ELR (cell line): ENCODE data around the gene BRD3.
"Not testable (repeated sequence)": the region's sequence is repeated elsewhere in the genome, so short reads cannot be mapped to it uniquely, and the experiment has no call there.

Source experiments
- DNase-seq: peaks from one replicate; pipeline ENCODE4 v3.0.0-alpha.2; 2015; ENCODE audit warnings: low read depth

The BRD3 gene

GRCh38 chr9:134067904-134068743 lies at the start of gene BRD3:
Gene BRD3, minus strand, starts transcription at chr9:134068026. Its CDS starts 14,549 bp downstream, at chr9:134053477.
- DNase-seq, result peak; percentile 92

- DNase-seq, result no peak
These were observed 44.7 kb upstream of the BRD3 start for GRCh38 chr9:134112561-134112960.

- no peak for DNase-seq
These were observed 43.2 kb upstream of the BRD3 start for GRCh38 chr9:134111064-134111463.

- DNase-seq, result no peak
These were observed 35.7 kb upstream of the BRD3 start for GRCh38 chr9:134103391-134103998.

GRCh38 chr9:134101623-134102149 lies 33.9 kb upstream of the BRD3 start:
- no peak for DNase-seq

DNA sequence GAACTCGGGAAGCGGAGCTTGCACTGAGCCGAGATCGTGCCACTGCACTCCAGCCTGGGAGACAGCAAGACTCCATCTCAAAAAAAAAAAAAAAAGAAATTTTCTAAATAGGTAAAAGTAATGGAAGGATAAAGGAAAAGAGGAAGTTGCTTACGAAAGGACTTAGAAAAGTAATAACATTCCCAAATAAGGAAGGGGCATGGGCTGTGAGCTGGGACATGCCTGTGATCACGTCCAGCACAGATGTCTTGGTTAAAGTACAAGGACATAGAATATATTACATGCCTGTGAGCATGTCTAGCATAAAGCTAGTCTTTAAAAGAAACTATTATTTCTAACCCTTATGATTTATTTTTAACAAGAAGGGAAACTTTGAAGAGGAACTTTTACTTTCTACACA lies 33.3 kb upstream of the BRD3 start:
- DNase-seq, result not testable (repeated sequence)

- no peak for DNase-seq
These were observed 32.2 kb upstream of the BRD3 start for GRCh38 chr9:134100040-134100439.

- DNase-seq, result peak; percentile 47
These were observed 31.4 kb upstream of the BRD3 start for GRCh38 chr9:134099123-134099761.

DNA sequence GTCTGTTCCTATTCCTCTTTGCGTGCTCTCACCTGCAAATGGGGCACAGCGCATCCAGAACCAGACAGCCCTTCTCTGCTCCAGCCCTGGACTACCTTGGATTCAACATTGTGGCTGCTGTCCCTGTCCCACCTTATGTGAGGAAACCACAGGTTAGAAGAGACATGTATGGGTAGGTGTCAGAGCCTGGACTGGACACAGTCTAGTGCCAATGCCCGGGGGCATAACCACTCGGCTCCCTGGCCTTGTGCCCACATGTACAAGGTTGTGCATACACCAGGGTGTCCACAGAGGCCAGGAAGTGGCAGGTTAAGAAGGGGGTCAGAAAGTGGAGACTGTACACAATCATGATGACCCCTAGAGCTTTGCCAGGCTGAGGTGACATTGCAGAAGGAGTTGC lies 22.1 kb upstream of the BRD3 start:
- DNase-seq, result no peak

- DNase-seq, result no peak
These were observed 20.4 kb upstream of the BRD3 start for GRCh38 chr9:134088063-134088725.

DNA sequence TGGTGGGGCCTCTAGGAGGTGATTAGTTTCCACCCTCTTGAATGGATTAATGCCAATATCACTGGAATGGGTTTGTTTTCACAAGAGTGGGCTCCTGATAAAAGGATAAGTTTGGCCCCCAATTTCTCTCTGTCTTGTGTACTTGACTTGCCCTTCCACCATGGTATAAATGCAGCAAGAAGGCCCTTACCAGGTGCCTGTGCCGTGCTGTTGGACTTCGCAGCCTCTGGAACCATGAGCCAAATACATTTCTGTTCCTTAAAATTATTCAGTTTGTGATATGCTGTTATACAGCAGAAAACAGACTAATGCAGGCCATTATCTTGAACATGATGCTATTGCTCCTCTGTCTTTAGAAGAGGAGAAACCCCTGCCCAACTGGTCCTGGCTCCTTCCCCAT lies 17.8 kb upstream of the BRD3 start:
- no peak for DNase-seq

- DNase-seq, result no peak
These were observed 15.6 kb upstream of the BRD3 start for GRCh38 chr9:134083451-134083850.

DNA sequence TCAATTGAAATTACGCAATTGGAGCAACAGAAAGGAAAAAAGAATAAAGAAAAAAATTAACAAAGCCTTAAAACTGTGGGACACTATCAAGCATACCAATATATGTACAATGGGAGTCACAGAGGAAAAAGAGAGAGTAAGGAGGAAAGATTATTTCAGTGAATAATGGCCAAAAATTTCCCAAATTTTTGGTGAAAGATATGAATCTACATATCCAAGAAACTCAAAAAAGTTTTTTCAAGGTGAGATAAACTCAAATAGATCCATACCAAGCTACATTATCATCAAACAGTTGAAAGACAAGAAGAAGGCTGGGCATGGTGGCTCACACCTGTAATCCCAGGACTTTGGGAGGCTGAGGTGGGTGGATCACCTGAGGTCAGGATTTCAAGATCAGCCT lies 8.8 kb upstream of the BRD3 start:
- no peak for DNase-seq

- DNase-seq, result not testable (repeated sequence)
These were observed 7.9 kb upstream of the BRD3 start for GRCh38 chr9:134075689-134076088.

DNA sequence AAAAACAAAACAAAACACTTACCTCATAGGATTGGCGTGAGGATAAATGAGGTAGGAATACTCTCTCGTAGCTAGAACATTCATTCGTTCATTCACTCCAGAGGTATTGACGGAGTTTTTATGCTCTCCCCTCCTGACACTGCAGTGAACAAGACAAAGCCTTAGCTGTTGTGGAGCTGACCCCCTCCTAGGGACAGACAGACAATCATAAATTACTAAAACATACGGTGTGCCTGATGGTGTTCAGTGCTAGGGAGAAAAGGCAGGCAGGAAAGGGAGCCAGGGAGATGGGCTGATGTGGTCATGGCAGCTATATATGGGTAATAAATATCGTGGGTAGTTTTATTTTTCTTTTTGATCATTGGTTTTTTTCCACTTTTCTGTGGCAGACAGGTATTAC lies 5.7 kb upstream of the BRD3 start:
- DNase-seq, result no peak

- not testable (repeated sequence) for DNase-seq
These were observed 4.9 kb upstream of the BRD3 start for GRCh38 chr9:134072683-134073082.

DNA sequence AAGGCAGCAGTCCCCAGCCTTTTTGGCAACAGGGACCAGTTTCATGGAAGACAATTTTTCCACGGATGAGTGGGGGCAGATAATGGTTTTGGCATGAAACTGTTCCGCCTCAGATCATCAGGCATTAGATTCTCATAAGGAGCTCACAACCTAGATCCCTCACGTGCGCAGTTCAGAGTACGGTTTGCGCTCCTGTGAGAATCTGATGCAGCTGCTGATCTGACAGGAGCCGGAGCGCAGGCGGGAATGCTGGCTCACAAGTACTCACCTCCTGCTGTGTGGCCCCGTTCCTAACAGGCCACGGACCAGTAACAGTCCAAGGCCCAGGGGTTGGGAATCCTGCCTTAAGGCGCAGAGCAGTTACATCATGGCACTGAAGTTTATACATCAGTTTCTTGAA lies 3.3 kb upstream of the BRD3 start:
- no peak for DNase-seq

- DNase-seq, result no peak
These were observed 1.9 kb upstream of the BRD3 start for GRCh38 chr9:134069480-134070399.

DNA sequence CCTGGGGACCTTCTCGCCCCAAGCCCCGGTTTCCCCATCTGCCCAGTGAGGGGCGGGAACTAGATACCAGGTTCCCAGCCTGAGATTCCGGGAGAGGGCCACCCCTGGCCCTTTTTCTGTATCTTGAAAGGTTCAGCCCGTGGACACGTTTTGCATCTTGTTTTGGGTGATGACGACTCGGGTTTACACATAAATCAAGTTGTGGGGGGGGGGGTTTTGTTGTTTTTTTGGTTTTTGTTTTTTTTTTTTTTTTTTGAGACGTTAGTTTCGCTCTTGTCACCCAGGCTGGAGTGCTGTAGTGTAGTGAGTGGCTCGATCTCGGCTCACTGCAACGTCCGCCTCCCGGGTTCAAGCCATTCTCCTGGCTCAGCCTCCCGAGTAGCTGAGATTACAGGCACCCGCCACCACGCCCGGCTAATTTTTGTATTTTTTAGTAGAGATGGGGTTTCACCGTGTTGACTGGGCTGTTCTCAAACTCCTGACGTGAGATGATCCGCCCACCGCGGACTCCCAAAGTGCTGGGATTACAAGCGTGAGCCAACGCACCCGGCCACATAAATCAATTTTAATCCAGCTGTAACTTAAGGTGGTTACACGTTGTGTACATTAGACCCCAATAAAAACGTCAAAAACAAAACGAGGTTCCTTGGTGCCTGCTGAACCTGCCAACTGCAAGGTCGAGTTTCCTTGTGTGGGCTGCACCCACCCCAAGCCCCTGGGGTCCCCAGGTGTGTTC lies 1.1 kb upstream of the BRD3 start:
- no peak for DNase-seq
